DMS 273 treated with DMSO at 0.1 percent for 48 hours (cell line): ENCODE data around the gene ZNF275.
"Not testable (repeated sequence)": the region's sequence is repeated elsewhere in the genome, so short reads cannot be mapped to it uniquely, and the experiment has no call there.

Experiments used
- DNase-seq: peaks from one replicate; lab custom pipeline; 2025; lab: John Stamatoyannopoulos, UW

The ZNF275 gene

GRCh38 chrX:153387987-153388721, 54.2 kb downstream of the ZNF275 start:
- DNase-seq = no peak

GRCh38 chrX:153388722-153389459, 54.9 kb downstream of the ZNF275 start:
- DNase-seq = no peak

DNA sequence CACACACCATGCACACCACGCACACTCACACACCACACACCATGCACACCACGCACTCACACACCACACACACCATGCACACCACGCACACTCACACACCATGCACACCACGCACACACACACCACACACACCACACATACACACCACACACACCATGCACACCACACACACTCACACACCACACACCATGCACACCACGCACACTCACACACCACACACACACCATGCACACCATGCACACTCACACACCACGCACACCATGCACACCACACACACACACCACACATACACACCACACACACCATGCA, 55.5 kb downstream of the ZNF275 start:
- DNase-seq = not testable (repeated sequence)

- no peak for DNase-seq
Measured at GRCh38 chrX:153392642-153393321, 58.8 kb downstream of the ZNF275 start.

- no peak for DNase-seq
Measured at GRCh38 chrX:153394612-153395011, 60.7 kb downstream of the ZNF275 start.

DNA sequence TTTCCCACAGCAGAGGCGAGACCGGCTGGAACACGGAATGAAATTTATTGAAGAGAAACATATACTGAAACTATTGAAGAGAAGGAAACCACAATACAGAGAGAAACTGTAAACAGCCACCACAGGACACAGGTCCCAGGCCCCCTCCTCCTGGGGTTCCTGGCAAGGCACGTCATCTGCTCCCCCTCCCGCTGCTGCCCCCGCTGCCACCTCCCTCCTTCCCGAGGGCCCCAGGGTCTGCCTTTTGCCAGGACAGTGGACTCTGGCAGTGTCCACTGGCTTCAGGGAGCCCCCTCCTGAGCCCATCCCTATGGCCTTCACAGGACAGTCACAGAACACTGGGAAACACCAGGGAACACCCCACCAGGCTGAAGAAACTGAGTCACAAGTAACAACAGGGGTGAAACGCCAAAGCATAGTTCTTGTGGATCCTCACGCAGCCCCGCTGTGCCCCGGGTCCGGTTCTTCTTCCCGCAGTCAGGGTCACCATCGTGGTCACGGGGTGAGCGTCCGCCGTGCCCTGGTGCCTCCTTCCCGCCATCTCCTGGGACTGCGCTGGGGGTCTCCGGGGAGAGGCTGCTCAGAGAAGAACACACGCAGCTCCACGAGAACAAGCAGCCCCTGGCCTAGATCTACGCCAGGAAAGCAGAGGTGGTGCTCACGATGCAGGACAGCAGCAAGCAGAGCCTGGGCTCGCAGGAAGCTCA, 61.8 kb downstream of the ZNF275 start:
- no peak for DNase-seq

DNA sequence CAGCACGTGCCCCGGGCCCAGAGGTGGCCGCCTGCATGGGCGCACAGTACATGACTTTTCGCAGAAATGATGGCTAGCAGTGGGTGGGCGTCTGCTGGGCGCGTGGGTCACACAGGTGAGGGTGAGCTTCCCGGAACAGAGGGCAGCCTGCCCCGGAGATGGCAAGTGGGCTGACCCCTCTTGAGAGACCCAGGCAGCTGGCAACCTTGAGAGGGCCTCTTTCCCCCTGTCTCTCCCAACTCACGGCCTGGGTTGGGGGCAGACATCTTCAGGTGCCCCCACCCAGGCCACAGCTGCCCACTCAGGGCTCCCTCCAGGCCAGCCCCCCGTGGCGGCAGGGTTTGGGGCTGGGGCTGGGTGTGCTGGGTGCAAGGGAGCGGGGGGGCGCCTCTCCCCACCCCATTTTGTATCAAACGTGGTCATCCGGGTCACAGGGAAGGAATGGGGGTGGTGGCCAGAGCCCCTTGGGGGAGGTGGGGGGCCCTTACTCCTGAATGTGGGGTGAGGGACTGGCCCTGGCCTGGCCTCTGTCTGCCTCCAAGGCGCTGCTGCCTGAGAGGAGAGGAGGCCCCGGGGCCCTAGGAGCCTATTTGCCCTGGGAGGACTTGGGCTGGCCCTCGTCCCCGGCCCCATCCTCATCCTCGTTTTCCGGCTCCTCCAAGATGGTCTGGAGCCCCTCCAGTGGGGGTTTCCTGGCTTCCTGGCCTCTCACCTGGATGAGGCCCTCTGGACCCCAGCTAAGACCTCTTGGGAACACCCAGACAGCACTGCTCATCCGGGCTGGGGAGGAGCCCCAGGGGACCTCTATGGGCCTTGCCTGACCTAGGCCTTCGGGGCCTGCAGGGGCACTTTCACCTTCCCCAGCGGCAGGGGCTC, 62.6 kb downstream of the ZNF275 start:
- no peak for DNase-seq

DNA sequence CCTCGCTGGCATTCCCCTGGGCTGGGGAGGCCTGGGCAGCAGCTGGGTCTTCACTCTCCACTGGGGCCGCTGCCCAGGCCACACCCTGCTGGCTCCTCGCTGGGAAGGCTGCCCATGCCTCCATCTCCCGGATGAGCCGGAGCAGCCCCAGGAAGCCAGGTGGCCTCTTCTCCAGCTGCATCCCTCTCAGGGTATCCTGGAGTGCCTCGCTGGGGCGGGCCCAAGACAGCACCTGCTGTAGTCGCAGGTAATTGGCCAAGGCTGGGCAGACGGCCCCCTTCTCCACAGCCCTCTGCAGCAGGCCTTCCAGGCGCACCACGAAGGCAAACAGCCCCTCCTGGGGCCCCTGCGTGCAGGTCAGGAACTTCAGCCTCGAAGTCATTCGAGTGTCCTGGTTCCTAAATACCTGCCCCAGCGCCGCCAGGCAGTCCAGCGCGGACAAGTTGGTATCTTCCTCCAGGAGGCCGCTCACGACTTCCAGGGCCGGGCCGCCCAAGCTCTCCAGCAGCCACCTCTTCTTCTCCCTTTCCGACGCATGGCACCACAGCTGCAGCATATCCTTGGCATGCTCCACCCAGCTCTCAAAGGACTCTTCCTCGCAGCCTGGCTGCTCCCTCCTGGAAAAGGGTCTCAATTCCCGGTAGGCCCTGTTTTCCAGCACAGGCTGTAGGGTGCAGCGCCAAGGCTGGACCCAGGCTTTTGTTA, 63.5 kb downstream of the ZNF275 start:
- DNase-seq = no peak

GRCh38 chrX:153398275-153398960, 64.5 kb downstream of the ZNF275 start:
- no peak for DNase-seq

DNA sequence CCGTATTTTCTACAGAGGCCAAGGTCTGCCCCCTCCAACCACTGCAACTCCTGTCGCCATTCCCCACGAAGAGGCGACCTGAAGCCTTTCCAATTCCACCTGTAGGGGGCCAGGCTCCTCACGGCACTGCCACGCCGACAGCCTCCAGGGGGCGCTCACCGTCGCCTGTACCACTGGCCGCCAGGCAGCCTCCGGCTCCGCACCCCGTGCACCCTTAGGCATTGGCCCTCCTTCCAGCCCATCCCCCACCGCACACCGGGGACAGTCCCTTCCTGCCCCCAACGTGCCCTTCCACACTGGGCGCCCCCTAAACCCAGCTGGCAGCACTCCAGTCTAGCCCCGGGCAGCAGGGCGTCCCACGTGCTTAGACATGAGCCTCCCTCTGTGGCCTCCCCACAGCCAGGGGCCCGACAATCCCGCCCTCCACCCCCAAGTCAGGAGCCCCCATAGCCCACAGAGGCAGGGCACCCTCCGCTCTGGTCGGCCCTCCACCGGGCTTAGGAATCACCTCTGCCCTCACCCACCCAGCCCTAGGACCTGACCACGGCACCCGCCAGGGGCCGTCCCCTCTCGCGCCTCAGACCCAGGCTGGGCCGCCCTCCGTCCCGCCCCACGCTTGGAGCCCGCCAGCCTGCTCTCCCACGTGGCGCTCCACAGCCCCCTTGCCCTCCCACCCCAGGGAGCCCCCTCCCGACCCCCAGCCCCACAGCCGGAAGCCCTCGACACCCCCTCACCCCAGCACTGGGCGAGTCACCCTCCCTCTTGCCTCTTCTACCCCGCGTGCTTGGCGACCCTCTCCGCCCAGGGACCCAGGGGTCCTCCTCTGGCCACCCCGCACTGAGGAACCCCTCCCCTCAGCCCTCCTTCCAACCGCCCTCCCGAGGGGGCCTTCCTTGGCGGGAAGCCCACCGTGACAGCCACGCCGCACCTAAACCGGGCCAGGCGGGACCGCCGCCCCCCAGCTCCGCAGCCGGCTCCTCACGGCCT, 66.5 kb downstream of the ZNF275 start:
- DNase-seq = no peak

DNA sequence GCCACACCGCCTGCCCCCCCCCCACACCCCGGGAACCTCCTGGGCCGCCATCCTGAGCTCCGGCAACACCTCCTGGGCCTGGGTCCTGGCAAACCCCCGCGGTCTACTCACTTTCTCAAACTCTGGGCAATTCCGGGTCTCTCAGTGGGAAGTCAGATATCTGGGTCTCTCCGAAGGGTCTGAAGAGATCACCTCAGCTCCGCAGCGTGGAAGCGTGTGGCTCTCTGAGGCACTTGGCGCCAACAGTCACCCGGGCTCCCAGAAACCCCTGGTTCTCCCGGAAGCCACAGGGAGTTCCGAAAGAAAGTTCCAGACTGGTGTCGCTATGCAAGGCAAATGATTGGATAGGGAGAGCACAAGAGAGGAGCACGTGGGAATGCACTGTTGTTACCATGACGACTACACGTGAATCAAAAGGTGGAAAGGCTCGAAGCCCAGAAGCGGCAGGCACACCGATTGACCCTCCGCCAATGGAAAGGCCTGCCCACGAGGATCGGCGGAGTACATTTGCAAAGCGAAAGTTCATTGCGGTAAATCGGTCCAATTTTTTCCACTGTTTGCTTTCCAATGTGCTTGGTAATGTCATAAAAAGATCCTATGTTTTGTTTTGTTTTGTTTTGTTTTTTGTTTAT, 67.3 kb downstream of the ZNF275 start, which contains the start of gene PNMA6E:
Gene PNMA6E (minus strand): TSS at position 218 of the 632 bp plus-strand sequence. CDS start 2,501 bp downstream, outside the sequence.
- DNase-seq = no peak
